HepG2 (cell line): Measurements from ENCODE around the gene MROH2A. TPM values are rescaled to one million over a fixed set of nuclear protein-coding genes. Genes with fewer than 3 reads are reported as not detected.

ENCODE experiments used
- ADNP ChIP-seq: sonication (generic); formaldehyde crosslinking; IDR thresholded peaks from 2 replicates; pipeline ENCODE4 v1.4.0; 2020; ENCODE audit warnings: missing genetic modification reagents
- ARHGAP35 ChIP-seq: sonication (generic); formaldehyde crosslinking; IDR thresholded peaks from 2 replicates; pipeline ENCODE4 v1.9.0; 2022; ENCODE audit warnings: mild to moderate bottlenecking, inconsistent platforms, moderate library complexity, missing genetic modification reagents, borderline replicate concordance
- MEIS2 ChIP-seq: sonication (generic); formaldehyde crosslinking; IDR thresholded peaks from 2 replicates; pipeline ENCODE4 v1.9.0; 2021; ENCODE audit warnings: mild to moderate bottlenecking, missing genetic modification reagents
- NFIB ChIP-seq: sonication (generic); formaldehyde crosslinking; IDR thresholded peaks from 2 replicates; pipeline ENCODE4 v1.9.0; 2021; ENCODE audit warnings: missing genetic modification reagents, mild to moderate bottlenecking, borderline replicate concordance
- NFYC ChIP-seq: IDR thresholded peaks from 2 replicates; pipeline ENCODE4 v1.6.1; 2016; ENCODE audit warnings: missing genetic modification reagents, missing compliant biosample characterization
- SATB2 ChIP-seq: sonication (generic); formaldehyde crosslinking; IDR thresholded peaks from 2 replicates; pipeline ENCODE4 v1.5.0; 2020; ENCODE audit warnings: missing genetic modification reagents
- TOPORS ChIP-seq: sonication (generic); formaldehyde crosslinking; IDR thresholded peaks from 2 replicates; pipeline ENCODE4 v1.8.0; 2023; ENCODE audit warnings: mild to moderate bottlenecking, missing genetic modification reagents
- ZFP36L1 ChIP-seq: sonication (generic); formaldehyde crosslinking; IDR thresholded peaks from 2 replicates; pipeline ENCODE4 v1.8.0; 2022; ENCODE audit warnings: mild to moderate bottlenecking, missing genetic modification reagents, moderate library complexity
- ZIK1 ChIP-seq: sonication (generic); formaldehyde crosslinking; IDR thresholded peaks from 2 replicates; pipeline ENCODE4 v1.5.0; 2020; ENCODE audit warnings: mild to moderate bottlenecking, low read depth, missing genetic modification reagents, borderline replicate concordance
- ZNF337 ChIP-seq: sonication (generic); formaldehyde crosslinking; IDR thresholded peaks from 2 replicates; pipeline ENCODE4 v1.5.1; 2020; ENCODE audit warnings: missing genetic modification reagents, low read depth, mild to moderate bottlenecking, borderline replicate concordance
- ZNF350 ChIP-seq: sonication (generic); formaldehyde crosslinking; IDR thresholded peaks from 2 replicates; pipeline ENCODE4 v1.4.0; 2020; ENCODE audit warnings: mild to moderate bottlenecking, low read depth, missing genetic modification reagents, borderline replicate concordance
- ZNF549 ChIP-seq: sonication (generic); formaldehyde crosslinking; IDR thresholded peaks from 2 replicates; pipeline ENCODE4 v1.5.0; 2020; ENCODE audit warnings: missing genetic modification reagents
- ZNF672 ChIP-seq: sonication (generic); formaldehyde crosslinking; IDR thresholded peaks from 2 replicates; pipeline ENCODE4 v1.8.1; 2022; ENCODE audit warnings: missing genetic modification reagents
- ZNF780A ChIP-seq: sonication (generic); formaldehyde crosslinking; IDR thresholded peaks from 2 replicates; pipeline ENCODE4 v1.8.0; 2022; ENCODE audit warnings: mild to moderate bottlenecking, missing genetic modification reagents, moderate library complexity
- polyA plus RNA-seq, 8 experiments: library from polyadenylated mRNA; depleted of rRNA in 3 of 8; stranded (reverse) in 7 of 8; unstranded in 1 of 8; fragments of >200 nt; fragmentation: Illumina TruSeq in 4 of 8; extraction: Trizol in 4 of 8; gene quantifications; 2 replicates each; pipeline versions ENCODE4 v1.2.1 to v1.2.3, GENCODE V29; 2011 to 2016; ENCODE audit warnings: low read depth in 4 of 8, missing spikeins in 1 of 8, mixed read lengths in 1 of 8; ENCODE audit not compliant: insufficient read depth in 1 of 8
- total RNA-seq, 5 experiments: library from RNA; depleted of rRNA; stranded (reverse); fragments of >200 nt; fragmentation: Illumina TruSeq; extraction: Trizol; gene quantifications; 2 replicates each; pipeline ENCODE4 v1.2.3, GENCODE V29; 2016; ENCODE audit warnings: low read depth in 1 of 5
- TF ChIP-seq, protein P1 (sequence below): sonication (generic); formaldehyde crosslinking; IDR thresholded peaks from 2 replicates; pipeline ENCODE4 v1.4.0; 2020; ENCODE audit warnings: mild to moderate bottlenecking, missing genetic modification reagents
- TF ChIP-seq, protein P2 (sequence below): sonication (generic); formaldehyde crosslinking; IDR thresholded peaks from 2 replicates; pipeline ENCODE4 v1.5.1; 2020; ENCODE audit warnings: mild to moderate bottlenecking, missing genetic modification reagents, moderate library complexity
- TF ChIP-seq, protein P3 (sequence below): sonication (generic); formaldehyde crosslinking; conservative IDR thresholded peaks from 2 replicates; pipeline ENCODE4 v1.4.0; 2020; ENCODE audit warnings: missing genetic modification reagents
- TF ChIP-seq, protein P4 (sequence below): sonication (generic); formaldehyde crosslinking; IDR thresholded peaks from 2 replicates; pipeline ENCODE4 v1.4.0; 2020; ENCODE audit warnings: missing genetic modification reagents

Gene MROH2A
- total and polyA plus RNA-seq, 2 of the 13 experiments (the other 11 are each of a cell fraction or from before 2014, with no cell fraction given) = 0.03 to 0.04 TPM

DNA sequence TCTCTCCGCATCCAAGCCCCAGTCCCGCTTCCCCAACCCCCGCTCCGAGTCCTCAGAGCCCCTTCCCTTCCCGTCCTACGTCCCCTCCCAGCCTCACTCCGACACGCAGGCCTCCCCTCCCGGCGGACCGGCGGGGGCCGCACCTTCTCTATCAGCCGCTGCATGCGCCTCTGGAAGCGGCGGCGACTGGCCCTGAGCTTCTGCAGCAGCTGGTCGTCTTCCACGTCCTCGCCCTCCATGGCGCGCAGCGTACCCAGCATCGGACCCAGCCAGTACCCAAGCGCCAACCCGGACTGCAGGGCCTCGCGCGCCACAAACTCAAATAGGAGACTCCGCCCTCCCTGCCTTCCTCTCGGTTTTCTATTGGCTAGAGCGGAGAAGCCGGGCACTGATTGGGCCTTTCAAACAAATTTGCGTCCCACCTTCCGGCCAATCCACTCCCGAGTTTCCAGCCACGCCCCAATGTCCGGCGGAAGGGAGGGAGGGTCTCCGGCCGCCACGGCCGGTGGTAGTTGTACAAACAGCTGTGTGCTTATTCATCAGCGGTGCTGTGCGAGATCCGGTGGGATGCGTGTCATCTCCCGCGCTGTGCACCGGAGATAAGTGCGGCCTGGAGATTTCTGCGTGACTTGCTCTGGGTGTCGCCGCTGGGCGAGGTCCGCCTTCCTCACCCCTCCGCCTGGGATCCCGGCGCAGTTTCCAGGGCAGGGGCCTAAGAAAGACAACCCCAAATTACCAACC is 76.3 kb downstream of the MROH2A start, which contains the start of gene HJURP (continued):
- TF ChIP-seq ZNF337 (CRISPR knock-in tag) (0 out of 2 replicates have a peak, but pooled peaks have one; percentile 75), ZIK1 (CRISPR knock-in tag) (no peak), ZNF672 (peak; percentile 91; the same call in 1 of the 2 replicates), ZFP36L1 (CRISPR knock-in tag) (peak; percentile 99), ZNF350 (peak; percentile 65; the same call in 1 of the 2 replicates), ZNF549 (no peak), TOPORS (peak; percentile 93), MEIS2 (CRISPR knock-in tag) (peak; percentile 85), NFIB (CRISPR knock-in tag) (no peak), ZNF780A (CRISPR knock-in tag) (peak; percentile 93), ARHGAP35 (peak; percentile 70), ADNP (CRISPR knock-in tag) (no peak), SATB2 (no peak; the same call in 1 of the 2 replicates), NFYC (CRISPR knock-in tag) (peak; percentile 96)
- TF ChIP-seq, protein P1, sequence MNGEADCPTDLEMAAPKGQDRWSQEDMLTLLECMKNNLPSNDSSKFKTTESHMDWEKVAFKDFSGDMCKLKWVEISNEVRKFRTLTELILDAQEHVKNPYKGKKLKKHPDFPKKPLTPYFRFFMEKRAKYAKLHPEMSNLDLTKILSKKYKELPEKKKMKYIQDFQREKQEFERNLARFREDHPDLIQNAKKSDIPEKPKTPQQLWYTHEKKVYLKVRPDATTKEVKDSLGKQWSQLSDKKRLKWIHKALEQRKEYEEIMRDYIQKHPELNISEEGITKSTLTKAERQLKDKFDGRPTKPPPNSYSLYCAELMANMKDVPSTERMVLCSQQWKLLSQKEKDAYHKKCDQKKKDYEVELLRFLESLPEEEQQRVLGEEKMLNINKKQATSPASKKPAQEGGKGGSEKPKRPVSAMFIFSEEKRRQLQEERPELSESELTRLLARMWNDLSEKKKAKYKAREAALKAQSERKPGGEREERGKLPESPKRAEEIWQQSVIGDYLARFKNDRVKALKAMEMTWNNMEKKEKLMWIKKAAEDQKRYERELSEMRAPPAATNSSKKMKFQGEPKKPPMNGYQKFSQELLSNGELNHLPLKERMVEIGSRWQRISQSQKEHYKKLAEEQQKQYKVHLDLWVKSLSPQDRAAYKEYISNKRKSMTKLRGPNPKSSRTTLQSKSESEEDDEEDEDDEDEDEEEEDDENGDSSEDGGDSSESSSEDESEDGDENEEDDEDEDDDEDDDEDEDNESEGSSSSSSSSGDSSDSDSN = peak; percentile 39; the same call in 1 of the 2 replicates
- TF ChIP-seq, protein P2, sequence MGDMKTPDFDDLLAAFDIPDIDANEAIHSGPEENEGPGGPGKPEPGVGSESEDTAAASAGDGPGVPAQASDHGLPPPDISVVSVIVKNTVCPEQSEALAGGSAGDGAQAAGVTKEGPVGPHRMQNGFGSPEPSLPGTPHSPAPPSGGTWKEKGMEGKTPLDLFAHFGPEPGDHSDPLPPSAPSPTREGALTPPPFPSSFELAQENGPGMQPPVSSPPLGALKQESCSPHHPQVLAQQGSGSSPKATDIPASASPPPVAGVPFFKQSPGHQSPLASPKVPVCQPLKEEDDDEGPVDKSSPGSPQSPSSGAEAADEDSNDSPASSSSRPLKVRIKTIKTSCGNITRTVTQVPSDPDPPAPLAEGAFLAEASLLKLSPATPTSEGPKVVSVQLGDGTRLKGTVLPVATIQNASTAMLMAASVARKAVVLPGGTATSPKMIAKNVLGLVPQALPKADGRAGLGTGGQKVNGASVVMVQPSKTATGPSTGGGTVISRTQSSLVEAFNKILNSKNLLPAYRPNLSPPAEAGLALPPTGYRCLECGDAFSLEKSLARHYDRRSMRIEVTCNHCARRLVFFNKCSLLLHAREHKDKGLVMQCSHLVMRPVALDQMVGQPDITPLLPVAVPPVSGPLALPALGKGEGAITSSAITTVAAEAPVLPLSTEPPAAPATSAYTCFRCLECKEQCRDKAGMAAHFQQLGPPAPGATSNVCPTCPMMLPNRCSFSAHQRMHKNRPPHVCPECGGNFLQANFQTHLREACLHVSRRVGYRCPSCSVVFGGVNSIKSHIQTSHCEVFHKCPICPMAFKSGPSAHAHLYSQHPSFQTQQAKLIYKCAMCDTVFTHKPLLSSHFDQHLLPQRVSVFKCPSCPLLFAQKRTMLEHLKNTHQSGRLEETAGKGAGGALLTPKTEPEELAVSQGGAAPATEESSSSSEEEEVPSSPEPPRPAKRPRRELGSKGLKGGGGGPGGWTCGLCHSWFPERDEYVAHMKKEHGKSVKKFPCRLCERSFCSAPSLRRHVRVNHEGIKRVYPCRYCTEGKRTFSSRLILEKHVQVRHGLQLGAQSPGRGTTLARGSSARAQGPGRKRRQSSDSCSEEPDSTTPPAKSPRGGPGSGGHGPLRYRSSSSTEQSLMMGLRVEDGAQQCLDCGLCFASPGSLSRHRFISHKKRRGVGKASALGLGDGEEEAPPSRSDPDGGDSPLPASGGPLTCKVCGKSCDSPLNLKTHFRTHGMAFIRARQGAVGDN (CRISPR knock-in tag) = peak; percentile 93
- TF ChIP-seq, protein P3, sequence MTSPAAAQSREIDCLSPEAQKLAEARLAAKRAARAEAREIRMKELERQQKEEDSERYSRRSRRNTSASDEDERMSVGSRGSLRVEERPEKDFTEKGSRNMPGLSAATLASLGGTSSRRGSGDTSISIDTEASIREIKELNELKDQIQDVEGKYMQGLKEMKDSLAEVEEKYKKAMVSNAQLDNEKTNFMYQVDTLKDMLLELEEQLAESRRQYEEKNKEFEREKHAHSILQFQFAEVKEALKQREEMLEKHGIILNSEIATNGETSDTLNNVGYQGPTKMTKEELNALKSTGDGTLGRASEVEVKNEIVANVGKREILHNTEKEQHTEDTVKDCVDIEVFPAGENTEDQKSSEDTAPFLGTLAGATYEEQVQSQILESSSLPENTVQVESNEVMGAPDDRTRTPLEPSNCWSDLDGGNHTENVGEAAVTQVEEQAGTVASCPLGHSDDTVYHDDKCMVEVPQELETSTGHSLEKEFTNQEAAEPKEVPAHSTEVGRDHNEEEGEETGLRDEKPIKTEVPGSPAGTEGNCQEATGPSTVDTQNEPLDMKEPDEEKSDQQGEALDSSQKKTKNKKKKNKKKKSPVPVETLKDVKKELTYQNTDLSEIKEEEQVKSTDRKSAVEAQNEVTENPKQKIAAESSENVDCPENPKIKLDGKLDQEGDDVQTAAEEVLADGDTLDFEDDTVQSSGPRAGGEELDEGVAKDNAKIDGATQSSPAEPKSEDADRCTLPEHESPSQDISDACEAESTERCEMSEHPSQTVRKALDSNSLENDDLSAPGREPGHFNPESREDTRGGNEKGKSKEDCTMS (CRISPR knock-in tag) = no peak
- TF ChIP-seq, protein P4, sequence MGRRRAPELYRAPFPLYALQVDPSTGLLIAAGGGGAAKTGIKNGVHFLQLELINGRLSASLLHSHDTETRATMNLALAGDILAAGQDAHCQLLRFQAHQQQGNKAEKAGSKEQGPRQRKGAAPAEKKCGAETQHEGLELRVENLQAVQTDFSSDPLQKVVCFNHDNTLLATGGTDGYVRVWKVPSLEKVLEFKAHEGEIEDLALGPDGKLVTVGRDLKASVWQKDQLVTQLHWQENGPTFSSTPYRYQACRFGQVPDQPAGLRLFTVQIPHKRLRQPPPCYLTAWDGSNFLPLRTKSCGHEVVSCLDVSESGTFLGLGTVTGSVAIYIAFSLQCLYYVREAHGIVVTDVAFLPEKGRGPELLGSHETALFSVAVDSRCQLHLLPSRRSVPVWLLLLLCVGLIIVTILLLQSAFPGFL = no peak
